ENCODE results near the gene ACADS.

DNA sequence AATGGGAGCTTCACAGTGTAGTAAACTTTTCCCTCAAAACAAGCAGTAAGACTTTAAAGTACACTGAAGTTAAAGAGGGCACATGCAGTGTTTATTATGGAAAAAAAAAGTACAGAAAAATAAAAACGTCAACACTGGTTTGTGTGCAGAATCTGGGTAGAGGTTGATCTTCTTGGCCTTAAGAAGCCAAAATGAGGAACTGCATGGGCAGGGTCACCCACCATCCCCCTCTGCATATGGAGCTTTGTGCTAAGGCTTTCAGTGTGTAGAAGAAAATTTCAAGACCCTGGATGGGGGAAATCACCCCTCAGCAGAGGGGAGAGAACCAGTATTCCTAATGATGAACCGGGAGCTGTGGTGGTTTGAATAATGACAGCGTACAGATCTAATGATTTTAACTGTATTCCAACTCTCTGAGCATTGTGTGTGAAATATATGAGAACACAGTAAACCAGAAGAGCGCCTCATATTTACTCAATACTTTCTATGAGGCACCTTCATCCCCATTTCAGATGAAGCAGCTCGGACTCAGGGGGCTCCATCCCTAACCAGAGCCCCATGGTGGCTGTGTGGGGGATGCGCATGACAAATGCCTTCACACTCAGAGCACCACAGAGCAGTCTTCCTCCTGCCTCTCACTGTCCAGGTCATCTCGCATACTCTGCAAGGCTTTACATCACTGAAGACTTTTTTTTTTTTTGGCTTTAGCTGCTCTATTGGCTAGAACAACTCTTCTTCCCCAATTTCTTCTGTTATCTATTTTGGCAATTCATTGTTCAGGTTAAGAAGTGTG lies 33.4 kb downstream of the ACADS start:
- TF ChIP-seq, protein P1, sequence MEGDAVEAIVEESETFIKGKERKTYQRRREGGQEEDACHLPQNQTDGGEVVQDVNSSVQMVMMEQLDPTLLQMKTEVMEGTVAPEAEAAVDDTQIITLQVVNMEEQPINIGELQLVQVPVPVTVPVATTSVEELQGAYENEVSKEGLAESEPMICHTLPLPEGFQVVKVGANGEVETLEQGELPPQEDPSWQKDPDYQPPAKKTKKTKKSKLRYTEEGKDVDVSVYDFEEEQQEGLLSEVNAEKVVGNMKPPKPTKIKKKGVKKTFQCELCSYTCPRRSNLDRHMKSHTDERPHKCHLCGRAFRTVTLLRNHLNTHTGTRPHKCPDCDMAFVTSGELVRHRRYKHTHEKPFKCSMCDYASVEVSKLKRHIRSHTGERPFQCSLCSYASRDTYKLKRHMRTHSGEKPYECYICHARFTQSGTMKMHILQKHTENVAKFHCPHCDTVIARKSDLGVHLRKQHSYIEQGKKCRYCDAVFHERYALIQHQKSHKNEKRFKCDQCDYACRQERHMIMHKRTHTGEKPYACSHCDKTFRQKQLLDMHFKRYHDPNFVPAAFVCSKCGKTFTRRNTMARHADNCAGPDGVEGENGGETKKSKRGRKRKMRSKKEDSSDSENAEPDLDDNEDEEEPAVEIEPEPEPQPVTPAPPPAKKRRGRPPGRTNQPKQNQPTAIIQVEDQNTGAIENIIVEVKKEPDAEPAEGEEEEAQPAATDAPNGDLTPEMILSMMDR (IDR thresholded peaks at IDR 0.05; ENCODE audit: low read depth, low read length), result no peak
- no peak for TF ChIP-seq EZH2phosphoT487 (IDR thresholded peaks at IDR 0.05; ENCODE audit: low read depth)
